PC-9 (cell line): Measurements from ENCODE around the gene SPRED3.

Experiments used
- EZH2 ChIP-seq: fragments of 200-600 bp; sonication (generic); IDR thresholded peaks from 2 replicates; pipeline ENCODE4 v1.8.0; 2017; ENCODE audit warnings: antibody characterized with exemption, low read depth
- TF ChIP-seq, protein P1 (sequence below): fragments of 200-600 bp; sonication (generic); conservative IDR thresholded peaks from 2 replicates; pipeline ENCODE4 v1.6.1; 2017; ENCODE audit warnings: mixed run types, antibody characterized with exemption, mild to moderate bottlenecking, moderate library complexity

DNA sequence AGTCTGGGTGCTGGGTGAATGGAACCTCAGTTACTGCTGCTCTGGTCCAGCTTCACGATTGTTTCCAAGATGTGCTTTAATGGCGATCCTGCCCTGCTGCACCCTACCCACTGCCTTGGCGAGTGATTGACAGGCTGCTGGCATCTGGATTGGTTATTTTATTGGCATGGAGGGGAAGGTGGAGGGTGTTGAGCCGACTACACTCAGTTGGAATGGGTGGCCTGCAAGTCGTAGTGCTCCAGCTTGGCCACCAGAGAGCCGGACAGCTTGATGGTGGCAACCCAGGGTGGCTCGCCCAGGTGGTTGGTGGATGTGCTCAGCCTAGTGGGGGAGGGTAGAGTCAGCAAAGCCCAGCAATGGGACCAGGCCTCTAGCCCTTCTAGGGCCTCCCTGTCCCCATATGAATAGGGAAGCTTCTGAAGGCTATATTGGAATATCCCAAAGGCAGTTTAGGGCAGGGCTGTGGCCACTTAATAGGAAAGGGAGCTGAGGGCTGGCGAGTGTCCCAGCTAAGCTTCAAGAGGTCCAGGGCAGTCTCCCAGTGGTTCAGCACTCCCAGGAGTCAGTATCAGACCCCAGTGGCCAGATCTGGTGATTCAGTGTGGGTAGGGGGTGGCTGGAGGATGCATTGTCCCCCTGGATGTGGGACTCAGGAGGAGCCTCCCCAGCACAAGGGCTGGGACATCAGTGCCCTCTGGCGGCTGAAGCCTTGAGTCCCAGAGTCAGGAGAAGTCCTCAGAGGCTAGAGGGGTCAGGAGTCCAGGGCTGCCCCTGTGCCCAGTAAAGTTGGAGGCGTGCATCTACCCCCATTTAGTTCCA, 4.1 kb upstream of the SPRED3 start:
- TF ChIP-seq, protein P1, sequence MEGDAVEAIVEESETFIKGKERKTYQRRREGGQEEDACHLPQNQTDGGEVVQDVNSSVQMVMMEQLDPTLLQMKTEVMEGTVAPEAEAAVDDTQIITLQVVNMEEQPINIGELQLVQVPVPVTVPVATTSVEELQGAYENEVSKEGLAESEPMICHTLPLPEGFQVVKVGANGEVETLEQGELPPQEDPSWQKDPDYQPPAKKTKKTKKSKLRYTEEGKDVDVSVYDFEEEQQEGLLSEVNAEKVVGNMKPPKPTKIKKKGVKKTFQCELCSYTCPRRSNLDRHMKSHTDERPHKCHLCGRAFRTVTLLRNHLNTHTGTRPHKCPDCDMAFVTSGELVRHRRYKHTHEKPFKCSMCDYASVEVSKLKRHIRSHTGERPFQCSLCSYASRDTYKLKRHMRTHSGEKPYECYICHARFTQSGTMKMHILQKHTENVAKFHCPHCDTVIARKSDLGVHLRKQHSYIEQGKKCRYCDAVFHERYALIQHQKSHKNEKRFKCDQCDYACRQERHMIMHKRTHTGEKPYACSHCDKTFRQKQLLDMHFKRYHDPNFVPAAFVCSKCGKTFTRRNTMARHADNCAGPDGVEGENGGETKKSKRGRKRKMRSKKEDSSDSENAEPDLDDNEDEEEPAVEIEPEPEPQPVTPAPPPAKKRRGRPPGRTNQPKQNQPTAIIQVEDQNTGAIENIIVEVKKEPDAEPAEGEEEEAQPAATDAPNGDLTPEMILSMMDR: no peak; the same call in 1 of the 2 replicates
- no peak for TF ChIP-seq EZH2
